Activated CD4-positive, alpha-beta T cell treated with anti-CD3 and anti-CD28 coated beads for 4 hours (primary cell): ENCODE data around the gene ST8SIA1.

Experiments used
- DNase-seq, 2 donors: peaks; one replicate each; pipeline ENCODE4 v3.0.0-alpha.2; 2020

ST8SIA1 gene

DNA sequence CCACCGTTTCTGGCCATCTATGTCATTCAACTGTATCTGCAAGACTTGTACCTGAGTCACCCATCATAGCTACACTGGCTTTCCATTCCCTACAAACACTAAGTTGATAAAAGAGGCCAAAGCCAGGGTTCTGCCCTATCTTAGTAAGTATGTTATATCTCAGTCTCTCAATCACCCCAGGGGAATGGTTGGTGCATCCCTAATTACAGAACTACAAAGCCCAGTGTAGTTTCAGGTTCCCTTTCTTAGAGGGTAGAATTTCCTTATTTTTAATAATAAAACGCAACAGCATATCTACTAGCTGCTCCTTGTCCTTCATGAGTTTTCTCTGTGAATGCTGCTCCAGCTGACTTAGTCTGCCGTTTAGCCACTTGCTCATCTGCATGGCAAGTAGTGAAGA is 57.6 kb downstream of the ST8SIA1 start:
- no peak for DNase-seq

DNA sequence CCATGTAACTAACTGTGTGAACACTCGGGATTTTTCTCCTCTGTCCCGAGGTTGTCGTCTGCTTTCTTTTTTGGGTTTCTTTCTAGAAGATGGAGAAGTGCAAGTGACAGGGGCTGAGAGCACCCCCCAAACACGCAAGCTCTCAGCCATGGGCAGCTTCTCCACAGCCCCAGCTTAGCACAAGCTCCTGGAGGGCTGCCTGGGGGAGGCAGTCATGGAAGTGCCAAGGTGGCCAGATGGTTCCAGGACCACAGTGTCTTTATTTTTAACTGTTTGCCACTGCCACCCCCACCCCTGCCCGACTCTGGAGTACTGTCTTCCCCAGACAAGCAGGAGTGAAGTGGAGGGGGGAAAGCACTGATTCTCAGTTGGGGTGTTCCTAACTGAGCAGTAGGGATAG is 58.2 kb downstream of the ST8SIA1 start:
- DNase-seq: no peak

DNA sequence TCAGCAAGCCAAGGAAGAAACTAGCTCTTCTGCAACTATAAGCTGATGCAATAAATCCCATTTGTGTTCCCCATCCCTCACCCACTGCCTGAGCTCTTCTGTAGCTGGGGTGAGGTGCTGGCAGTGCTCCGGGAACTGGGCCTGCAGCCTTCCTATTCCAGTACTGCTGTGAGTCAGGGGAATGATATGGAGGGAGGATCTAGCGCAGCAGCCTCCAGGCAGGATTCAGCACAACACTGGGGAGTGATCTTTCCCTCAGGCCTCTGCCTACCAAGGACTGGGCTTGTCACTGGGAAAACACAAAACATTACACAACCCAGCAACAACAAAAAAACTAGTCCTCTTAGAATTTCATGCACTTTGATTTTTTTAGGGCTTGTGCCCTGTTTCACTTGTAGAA is 58.7 kb downstream of the ST8SIA1 start:
- no peak for DNase-seq

DNA sequence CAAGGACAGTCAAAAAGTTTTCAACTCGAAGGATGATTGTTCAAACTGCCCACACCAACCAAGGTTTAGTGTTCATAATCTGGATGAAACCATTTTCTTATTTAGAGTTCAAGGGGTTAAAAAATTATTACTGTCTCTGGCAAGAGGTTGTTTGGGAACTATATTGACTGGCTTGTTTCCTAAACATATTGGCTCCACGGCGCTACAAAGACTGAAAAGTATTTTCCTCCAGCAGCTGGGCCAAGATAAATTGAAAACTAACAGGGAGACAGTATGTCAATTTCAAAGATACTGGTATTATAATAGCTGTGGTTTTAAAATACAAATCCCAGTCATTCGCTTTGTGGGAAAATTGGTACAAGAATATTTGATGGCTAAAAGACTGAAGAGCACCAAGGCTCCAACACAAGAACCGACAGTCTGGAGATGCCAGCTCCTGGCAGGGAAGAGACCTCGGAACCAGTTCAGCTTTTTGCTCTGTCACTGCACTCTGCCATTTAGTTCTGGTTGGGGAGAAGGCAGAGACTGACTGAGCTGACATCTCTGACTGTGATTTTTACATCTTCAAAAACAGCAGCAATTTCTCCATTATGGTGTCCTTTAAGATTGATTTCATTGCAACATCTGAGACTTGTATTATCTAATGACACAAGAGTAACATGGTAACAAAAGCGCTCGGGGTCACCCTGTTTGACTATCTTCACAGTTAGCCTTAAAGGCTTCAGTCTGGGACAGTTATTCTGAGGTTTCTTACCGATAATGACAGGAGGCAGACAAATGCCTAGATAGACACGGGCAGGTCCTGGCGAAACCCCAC is 62.0 kb downstream of the ST8SIA1 start:
- DNase-seq: no peak

DNA sequence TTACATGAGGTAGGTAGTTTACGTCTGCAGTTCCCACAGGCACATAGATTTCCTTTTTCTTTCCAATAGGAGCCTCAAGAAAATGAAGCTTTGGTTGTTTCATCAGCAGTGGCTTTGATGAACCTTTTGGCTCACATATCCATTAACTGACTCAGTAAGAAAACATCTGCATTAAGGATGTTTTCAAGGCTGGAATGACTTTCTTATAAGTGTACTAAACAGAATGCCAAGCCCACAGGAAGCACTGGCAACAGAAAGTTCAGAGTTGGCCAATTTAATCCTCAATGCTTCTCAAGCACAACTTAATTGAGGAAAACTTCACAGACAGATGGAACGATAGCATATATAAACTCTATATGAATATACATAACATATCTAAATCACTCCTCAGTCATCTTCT is 63.5 kb downstream of the ST8SIA1 start:
- DNase-seq: no peak

DNA sequence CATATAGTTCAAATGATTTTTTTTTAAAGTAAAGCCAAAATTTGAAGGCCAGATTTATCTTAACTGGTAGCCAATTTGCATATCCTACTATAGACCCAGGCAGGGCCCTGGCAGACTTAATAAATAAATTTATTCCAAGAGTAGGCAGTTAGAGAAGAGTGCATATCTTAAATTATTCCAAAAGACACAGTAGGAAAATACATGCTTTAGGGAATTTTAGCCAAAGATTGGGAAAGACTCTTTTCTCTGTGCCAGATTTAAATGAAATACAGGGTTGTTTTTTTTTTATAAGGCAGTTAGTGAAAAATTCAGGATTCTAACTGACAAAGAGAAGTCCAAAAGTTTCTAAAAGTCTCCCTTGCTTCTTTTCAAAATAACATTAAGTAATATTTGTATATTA is 65.5 kb downstream of the ST8SIA1 start:
- no peak for DNase-seq

DNA sequence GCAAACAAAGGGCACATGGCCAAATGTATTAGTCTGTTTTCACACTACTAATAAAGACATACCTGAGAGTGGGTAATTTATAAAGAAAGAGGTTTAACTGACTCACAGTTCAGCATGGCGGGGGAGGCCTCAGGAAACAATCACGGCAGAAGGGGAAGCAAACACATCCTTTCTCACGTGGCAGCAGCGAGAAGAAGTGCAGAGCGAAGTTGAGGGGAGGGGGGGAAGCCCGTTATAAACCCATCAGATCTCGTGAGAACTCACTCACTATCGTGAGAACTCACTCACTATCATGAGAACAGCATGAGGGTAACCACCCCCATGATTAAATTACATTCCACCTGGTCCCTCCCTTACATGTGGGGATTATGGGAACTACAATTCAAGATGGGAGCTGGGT is 66.1 kb downstream of the ST8SIA1 start:
- no peak for DNase-seq

DNA sequence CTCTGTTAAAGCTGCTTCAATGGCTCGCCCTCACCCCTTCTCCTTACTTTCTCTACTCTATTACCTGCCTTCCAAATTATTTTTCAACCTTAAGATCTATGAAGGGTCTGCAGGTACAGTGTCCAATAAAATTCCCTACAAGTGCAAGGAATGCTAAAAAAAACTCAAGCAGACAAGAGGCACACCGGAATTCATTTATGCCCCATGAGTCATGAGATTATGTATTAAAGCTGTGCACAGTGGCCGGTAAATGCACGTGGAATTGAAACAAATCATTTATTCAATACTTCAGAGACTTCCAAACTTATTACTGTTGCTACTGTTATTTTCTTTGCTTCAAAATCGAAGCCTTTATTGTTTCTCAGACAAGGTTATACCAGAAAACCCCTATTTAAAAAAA is 68.4 kb downstream of the ST8SIA1 start:
- no peak for DNase-seq

DNA sequence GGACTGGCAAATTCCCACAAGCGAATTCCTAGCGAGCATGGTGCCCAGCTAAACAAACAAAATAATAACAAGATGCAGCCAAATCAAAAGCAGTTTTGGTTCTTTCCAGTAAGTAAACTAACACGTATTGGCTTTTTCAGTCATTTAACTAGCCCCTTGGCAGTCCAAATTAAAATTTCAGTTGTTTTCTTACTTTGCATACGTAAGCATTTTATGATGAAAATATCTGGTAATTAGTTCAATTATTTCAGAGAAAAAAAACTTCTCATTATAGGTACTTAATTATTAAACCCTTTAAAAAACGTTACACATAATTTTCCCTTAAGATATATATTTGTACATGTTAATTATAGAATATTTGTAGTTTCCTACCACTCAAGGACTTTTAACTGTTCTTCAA is 70.1 kb downstream of the ST8SIA1 start:
- no peak for DNase-seq

DNA sequence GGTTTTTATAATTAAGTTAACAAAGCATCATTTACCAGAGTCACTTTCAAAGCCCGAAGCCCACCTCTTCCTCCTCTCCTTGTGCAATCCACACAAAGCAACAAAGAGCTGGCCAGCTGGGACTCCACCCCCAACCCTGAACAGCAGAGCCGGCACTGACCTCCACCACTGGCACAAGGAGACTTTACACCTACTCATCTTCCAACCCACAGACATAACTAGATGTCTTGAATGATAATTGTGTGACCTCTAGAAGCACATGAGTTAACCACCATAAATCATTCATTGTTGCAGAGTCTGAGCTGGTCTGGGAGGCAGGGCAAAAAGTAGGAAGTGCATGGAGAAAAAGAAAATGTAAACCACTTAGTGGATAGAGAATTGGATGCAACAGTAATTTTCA is 72.2 kb downstream of the ST8SIA1 start:
- no peak for DNase-seq

DNA sequence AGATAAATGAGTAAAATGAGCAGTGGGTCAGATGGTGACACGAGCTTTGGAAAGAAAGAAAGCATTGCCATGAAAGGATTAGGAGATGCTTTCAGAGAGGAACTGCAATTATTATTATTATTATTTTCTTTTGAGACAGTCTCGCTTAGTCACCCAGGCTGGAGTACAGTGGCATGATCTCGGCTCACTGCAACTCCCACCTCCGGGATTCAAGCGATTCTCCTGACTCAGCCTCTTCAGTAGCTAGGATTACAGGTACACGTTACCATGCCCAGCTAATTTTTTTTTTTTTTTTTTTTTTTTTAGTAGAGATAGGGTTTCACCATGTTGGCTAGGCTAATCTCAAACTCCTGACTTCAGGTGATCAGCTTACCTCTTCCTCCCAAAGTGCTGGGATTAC is 77.4 kb downstream of the ST8SIA1 start:
- DNase-seq: no peak

DNA sequence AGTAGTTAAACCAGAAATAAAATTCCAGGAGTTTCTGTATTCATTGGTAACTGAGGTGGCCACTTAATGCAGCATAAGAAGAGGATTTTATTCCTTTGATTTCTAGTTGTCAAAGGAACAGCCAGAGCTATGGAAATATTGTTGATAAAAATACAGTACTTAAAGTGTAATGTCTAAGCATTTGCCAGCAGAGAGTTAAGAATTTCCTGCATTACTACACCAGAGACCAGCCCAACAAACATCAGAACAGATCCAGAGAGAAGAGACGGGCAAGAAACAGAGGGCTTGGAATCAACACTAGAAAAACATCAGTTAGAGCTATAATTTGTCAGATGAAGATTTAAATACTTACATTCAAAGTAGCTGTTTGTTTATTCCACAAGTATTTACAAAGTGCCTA is 77.9 kb downstream of the ST8SIA1 start:
- no peak for DNase-seq

DNA sequence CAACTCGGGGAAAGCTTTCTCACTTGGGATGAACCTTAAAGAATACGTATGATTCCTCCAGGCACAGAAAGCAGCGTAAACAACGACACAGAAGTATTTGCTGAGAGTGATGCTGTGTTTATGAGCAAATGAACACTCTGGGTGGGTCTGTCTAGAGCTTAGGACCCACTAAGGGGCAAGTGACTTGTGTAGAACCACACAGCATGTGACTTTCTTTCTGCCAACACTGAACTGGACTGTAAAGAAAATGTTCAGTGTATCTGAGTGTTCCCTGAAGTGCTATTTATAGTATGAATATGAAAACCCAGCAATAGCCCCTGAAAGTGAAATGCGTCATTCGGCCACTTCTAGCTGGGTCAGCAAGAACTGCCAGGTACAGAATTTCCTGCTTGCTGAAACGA is 78.5 kb downstream of the ST8SIA1 start:
- DNase-seq: no peak

DNA sequence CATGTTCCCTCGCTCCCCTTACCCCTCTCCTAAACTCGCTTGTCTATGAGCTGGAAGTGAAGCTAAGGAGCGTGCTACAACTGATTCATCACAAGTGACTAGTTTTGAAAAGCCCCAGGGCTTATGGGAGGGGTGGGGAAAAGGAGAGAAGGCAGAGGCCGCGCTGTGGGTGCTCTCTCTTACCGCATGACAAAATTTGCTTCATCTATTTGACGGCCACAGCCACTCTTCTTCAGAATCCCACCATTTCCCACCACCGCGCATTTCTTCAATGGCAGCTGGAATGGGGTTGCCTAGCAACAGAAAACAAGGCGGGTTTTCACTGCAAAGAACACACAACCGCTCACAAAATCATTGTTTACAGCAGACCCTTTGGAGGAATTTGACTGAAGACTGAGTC is 79.4 kb downstream of the ST8SIA1 start:
- no peak for DNase-seq

DNA sequence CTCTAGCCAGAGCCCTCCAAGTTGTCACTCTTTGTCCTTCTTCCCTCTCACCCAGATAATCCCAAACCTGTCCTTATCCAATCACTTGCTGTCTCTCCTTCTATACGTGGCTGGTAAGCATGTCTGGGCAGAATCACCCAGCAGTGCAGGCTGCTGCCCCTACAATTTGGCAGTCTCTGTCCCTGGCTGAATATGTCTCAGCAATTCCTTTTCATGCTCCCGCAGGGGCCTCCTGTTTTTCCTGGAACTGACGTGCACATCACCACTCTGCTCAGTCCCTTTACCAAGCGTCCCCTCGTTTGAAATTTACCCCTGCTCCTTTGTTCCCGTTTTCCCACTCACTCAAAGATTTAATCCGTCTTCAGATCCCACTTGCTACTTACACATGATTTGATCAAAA is 80.0 kb downstream of the ST8SIA1 start:
- no peak for DNase-seq

DNA sequence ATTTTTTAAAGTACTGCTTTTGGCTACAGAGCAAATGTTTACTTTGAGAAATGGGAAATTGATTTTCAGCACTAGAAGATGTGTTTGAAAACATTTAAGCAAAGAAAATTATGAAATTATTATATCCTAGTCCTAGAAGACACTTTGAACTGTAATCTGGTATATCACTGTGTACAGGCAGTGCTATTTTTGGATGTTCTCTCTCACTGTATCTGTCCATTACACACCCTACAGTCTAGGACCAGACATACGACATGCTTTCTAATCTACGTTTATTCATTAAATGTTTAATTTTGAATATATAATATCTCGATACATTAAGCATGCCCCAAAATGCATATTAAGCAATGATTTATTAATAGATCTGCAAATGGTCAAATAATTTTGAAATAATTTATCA is 82.5 kb downstream of the ST8SIA1 start:
- DNase-seq: no peak

DNA sequence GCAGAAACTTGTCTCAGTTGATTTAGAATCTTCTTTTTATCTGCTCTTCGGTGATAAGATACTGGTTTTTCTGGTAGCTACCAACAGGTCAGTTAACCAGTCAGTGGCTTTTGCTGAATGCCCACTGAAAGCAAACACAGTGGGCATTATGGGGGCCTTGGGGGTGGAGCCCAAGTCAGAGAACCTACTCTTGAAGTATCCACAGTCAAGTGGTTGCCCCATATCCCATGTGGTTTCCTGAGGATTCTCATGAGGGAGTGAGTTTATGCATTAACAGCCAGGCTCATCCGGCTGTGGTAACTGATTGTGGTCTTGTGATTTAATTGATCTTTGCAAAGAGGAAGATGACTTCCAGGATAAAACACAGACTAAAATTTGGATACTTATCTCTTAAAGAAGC is 83.7 kb downstream of the ST8SIA1 start:
- DNase-seq: no peak

DNA sequence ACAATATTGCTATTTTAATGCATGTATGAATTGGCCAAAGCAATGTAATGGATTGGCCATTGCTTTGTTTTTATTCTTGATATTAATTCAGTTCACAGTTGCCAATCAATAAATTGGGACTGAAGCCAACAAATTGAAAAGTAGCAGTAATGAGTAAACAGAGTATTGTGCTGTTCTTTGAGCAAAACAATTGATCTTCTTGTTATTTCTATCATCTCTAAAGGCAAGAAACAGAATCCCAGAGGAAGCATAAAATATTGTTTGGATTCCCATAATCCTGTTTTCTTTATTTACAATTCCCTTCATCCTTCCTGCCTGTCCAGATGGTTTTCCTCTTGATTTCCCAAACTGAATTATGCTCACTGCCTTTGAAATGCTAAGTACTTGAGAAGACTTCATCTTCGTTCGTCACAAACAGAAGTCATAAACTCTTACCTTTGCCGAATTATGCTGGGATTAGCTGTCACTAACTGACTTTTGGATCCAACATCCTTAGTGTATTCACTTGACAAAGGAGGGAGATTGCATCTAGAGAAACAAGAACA is 85.9 kb downstream of the ST8SIA1 start:
- DNase-seq: no peak

DNA sequence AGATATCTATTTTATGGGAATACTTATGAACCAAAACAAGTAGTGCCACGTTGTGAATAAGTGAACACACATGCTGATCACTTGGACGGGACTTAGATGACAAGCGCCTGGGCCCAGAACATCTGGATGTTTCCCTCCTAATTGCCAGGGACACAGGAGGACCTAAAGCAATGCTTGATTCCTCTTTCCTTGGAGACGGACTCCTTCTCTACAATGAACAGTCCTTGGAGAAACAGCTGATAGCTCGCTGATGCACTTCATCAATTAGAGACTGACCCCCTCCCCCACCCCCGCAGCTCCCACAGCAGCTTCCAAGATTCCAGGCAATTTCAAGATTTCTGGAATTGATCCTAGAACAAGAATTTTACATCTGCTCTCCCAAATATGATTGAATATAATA is 86.4 kb downstream of the ST8SIA1 start:
- no peak for DNase-seq

DNA sequence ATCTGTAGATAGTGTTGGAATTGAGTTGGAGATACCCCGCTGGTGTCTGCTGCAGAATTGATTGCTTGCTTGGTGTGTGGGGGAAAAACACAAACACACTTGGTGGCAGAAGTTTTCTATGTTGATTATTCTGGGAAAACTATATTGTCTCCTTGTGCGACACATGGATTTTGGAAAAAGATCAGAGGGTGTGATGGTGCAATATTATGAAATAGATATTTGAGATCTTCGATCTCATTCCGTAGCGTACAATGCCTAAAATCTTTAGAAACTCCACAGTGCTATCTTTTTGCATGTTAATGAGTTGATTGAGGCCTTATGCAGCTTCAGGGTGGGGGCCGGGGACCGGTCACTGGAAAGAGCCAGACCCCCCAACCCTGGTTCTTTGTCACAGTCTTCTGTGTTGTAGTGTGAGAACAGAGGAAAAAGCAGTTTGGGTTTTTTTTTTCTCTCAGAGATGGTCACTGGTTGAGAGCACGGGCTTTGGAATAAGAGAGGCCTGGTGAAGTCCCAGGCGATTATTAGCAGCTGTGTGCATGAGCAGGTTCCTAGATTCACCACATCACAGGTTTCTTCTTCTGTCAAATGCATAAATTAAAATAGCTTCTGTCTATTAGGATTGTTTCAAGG is 88.2 kb downstream of the ST8SIA1 start:
- DNase-seq: no peak

DNA sequence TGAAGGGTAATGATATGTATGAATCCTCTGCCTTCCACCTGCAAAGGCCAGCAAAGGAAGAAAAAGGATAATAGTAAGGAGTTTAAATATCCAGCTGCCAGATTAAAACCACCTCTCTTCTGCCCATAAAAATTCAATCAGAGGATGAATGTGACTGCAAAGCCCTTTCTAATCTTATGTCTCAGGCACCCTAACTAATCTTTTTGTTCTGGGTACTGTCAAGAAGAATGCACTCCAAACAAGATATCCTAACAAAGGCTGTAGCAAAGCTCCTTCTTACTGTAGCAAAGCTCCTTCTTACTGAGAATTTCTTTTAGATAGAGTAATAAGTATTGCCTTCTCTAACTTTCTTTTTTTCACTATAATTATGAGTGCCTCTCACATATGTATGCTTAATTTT is 91.8 kb downstream of the ST8SIA1 start:
- DNase-seq: no peak

DNA sequence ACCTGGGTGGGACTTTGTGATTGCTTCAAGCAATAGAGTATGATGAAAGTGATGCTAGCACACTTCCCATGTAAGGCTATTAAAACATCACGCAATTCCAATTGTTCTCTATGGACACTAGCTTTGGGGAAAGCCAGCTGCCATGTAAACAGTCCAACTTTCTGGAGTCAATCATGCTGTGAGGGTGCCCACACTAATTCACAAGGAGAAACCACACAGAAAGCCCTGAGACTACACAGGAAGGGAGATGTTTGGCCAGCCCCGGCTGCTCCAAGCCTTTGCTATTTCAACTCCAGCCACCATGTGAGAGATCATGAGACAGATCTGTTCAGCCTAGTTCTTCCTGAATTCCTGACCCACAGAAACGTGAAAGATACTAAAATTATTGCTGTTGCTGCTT is 96.3 kb downstream of the ST8SIA1 start:
- no peak for DNase-seq

DNA sequence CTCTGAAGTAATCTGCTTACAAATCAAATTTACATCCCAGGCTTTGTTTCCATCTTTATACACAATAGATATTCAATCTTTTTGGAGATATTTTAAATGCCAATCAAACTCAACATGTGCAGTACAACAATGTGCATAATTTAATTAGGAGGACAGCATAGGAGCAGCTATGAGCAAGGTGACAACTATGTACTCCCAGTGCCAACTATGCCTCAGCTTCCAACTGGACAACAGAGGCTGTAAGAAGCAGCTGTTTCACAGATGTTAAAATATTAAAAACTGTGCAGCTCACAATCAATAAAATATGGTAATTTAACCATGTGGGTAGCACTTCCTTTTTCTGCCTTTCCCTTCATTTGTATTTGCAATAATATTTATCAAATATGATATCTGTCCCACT is 99.9 kb downstream of the ST8SIA1 start:
- no peak for DNase-seq

DNA sequence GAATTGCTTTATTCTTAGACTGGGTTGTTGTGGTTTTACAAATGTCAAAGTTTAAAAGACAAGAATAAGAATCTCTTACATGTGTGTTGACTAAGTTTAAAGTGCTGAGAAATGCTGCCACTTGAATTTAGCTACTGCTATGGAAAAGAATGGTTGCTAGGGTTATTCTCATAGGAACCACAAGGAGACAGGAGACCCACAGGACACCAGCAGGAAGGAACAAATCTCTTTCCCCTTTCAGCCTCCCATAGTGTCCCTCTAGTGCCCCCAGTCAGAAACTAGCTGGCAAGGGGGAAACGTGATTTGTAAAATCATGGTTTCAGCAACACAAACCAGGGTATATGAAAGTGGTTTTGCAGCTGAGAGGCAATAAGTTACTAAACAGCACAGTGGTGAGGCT is 102.7 kb downstream of the ST8SIA1 start:
- no peak for DNase-seq

DNA sequence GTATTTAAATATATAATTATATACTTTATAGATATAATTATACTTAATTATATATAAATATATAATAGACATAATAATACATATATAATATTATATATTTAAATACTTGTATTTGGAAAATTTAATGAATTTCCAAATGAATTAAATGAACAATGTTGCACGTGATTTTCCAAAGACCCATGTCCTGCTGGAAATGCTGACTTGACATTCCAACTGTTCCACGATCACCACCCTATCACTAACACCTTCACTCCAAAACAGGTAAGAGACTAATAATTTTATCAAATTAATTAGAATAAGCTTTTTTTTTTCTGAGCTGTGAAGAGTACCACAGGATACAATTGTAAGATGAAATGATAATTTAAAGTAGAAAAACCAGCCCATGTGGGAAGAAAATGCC is 103.4 kb downstream of the ST8SIA1 start:
- DNase-seq: no peak
